Spleen (tissue), 7 donors: Measurements from ENCODE around the gene SLC9A7.

Experiments used
- POLR2A ChIP-seq, 3 donors: fragments of 450-650 bp; IDR thresholded peaks; one replicate each; pipeline ENCODE4 v1.5.1; 2017; ENCODE audit warnings: antibody characterized with exemption in 3 of 3, mild to moderate bottlenecking in 1 of 3
- POLR2AphosphoS5 ChIP-seq, 3 donors: sonication (generic); formaldehyde crosslinking; IDR thresholded peaks; one replicate each; pipeline ENCODE4 v1.5.1; 2017; ENCODE audit warnings: antibody characterized with exemption in 3 of 3
- TF ChIP-seq, protein P1 (sequence below), 11 experiments: fragments of 200-600 bp in 7 of 11; fragments of 450-650 bp in 4 of 11; sonication (generic) in 4 of 11; IDR thresholded peaks in 8 of 11; conservative IDR thresholded peaks in 3 of 11; 1 replicate in 7 of 11; 2 replicates in 4 of 11; pipeline versions ENCODE4 v1.4.0 to v1.8.0; 2016 to 2021; ENCODE audit warnings: antibody characterized with exemption in 11 of 11, inconsistent platforms in 4 of 11, mild to moderate bottlenecking in 1 of 11
- donor health status: DM: no; HTN: no; CAD: no; lungs with moderate emphysema.
- donor health status: DM: no; HTN: no; CAD: no.
- donor health status: DM: no; HTN: no; CAD: no.

DNA sequence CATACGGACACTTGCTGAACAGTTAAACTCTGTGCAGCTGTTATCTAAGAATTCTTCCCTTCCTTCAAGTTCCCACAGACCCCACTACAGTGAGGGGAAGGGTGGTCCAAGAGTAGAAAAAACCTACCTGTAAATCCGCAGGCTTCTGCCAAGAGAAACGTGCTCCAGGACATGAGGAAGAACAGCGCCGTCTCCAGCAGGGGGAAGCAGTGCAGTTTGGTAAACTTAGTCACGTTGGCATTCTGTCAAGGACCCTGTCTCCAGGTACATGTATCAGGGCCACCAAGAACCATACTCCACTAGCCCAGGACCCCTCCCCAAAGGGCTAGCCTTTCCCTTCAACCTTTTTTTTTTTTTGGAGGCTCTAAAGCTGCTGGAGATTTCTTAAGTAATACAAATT is 105.4 kb downstream of the SLC9A7 start:
- TF ChIP-seq, protein P1, sequence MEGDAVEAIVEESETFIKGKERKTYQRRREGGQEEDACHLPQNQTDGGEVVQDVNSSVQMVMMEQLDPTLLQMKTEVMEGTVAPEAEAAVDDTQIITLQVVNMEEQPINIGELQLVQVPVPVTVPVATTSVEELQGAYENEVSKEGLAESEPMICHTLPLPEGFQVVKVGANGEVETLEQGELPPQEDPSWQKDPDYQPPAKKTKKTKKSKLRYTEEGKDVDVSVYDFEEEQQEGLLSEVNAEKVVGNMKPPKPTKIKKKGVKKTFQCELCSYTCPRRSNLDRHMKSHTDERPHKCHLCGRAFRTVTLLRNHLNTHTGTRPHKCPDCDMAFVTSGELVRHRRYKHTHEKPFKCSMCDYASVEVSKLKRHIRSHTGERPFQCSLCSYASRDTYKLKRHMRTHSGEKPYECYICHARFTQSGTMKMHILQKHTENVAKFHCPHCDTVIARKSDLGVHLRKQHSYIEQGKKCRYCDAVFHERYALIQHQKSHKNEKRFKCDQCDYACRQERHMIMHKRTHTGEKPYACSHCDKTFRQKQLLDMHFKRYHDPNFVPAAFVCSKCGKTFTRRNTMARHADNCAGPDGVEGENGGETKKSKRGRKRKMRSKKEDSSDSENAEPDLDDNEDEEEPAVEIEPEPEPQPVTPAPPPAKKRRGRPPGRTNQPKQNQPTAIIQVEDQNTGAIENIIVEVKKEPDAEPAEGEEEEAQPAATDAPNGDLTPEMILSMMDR (IDR thresholded peaks at IDR 0.05 in 8 of 11, conservative IDR thresholded peaks at IDR 0.05 in 3 of 11), result peak in 3 of 11 experiments; percentile 7 to 32 (median 14)
- TF ChIP-seq POLR2AphosphoS5 (IDR thresholded peaks at IDR 0.05) (no peak), POLR2A (IDR thresholded peaks at IDR 0.05) (no peak)
